HL-60 (cell line): ENCODE data around the gene HOXB6.

ENCODE experiments used
- DNase-seq, 2 experiments: peaks; one replicate each; pipeline ENCODE4 v3.0.0-alpha.2; 2010 to 2020; ENCODE audit warnings: low read depth in 1 of 2, low spot score in 1 of 2
- H3K27ac ChIP-seq: fragments of 250-450 bp; sonication (Bioruptor Pico); replicated peaks from 2 replicates; pipeline ENCODE4 v1.5.1; 2020; ENCODE audit warnings: mild to moderate bottlenecking, moderate library complexity
- H3K27me3 ChIP-seq: fragments of 250-450 bp; sonication (Bioruptor Pico); 2 replicates; pipeline ENCODE4 v1.5.1; 2021; ENCODE audit warnings: mild to moderate bottlenecking, moderate library complexity; ENCODE audit not compliant: insufficient read depth, poor library complexity, severe bottlenecking
- H3K4me3 ChIP-seq: replicated peaks from 2 replicates; pipeline ENCODE4 v1.5.1; 2011; ENCODE audit warnings: mild to moderate bottlenecking, control low read depth, low read length; ENCODE audit not compliant: insufficient read depth
- GABPA ChIP-seq: IDR thresholded peaks from 2 replicates; pipeline ENCODE4 v1.6.1; 2012; ENCODE audit warnings: low read depth
- POLR2AphosphoS5 ChIP-seq: IDR thresholded peaks from 2 replicates; pipeline ENCODE4 v1.6.1; 2012; ENCODE audit warnings: low read depth
- SPI1 ChIP-seq: IDR thresholded peaks from 2 replicates; pipeline ENCODE4 v1.6.1; 2012; ENCODE audit warnings: low read depth, mild to moderate bottlenecking, borderline replicate concordance
- long read RNA-seq: library from polyadenylated mRNA; unstranded; transcript quantifications from one replicate; pipeline ENCODE4 v2.0.0, GENCODE V29; 2020
- TF ChIP-seq, protein P1 (sequence below): IDR thresholded peaks from one replicate; pipeline ENCODE4 v1.5.1; 2011; ENCODE audit warnings: low read length, control low read depth, inconsistent platforms; ENCODE audit not compliant: insufficient read depth
- TF ChIP-seq, protein P2 (sequence below): IDR thresholded peaks from 2 replicates; pipeline ENCODE4 v1.6.1; 2012; ENCODE audit warnings: low read depth; ENCODE audit not compliant: insufficient replicate concordance

Gene HOXB6
- long read RNA-seq, partial matches to known transcripts, result 4 of 4 reads
- long read RNA-seq, other reads (novel, unspliced or antisense), result 0 of 4 reads

DNA sequence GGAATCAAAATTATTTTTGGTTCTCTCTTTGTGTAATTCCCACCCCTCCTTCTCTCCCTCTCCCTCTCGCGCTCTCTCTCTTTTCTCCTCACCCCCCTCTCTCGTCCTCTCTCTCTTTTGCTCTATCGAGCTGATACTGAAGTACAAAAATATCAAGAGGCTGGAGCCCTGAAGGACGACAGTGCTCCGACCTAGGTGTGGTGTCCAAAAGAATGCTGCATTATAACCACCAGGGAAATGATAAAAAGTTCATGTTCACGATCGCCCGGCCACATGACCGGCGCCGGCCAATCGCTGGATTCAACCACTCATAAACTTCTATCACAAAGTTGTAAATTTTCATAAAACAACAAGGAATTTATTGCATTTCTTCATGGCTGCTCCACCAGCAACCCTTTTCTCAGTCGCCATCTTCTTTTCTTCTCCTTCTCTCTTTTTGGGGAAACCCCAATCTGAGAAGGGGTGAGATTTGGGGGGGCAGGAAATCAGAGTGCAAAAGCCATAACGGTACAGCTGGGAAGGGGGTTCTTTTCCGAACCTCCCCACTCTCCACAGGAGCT is at the start of gene HOXB6:
Gene HOXB6 (minus strand): TSS at position 217 of the 560 bp plus-strand sequence. CDS start 6,836 bp downstream, outside the sequence.
- no peak for TF ChIP-seq GABPA
- TF ChIP-seq, protein P1, sequence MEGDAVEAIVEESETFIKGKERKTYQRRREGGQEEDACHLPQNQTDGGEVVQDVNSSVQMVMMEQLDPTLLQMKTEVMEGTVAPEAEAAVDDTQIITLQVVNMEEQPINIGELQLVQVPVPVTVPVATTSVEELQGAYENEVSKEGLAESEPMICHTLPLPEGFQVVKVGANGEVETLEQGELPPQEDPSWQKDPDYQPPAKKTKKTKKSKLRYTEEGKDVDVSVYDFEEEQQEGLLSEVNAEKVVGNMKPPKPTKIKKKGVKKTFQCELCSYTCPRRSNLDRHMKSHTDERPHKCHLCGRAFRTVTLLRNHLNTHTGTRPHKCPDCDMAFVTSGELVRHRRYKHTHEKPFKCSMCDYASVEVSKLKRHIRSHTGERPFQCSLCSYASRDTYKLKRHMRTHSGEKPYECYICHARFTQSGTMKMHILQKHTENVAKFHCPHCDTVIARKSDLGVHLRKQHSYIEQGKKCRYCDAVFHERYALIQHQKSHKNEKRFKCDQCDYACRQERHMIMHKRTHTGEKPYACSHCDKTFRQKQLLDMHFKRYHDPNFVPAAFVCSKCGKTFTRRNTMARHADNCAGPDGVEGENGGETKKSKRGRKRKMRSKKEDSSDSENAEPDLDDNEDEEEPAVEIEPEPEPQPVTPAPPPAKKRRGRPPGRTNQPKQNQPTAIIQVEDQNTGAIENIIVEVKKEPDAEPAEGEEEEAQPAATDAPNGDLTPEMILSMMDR, result no peak
- TF ChIP-seq, protein P2, sequence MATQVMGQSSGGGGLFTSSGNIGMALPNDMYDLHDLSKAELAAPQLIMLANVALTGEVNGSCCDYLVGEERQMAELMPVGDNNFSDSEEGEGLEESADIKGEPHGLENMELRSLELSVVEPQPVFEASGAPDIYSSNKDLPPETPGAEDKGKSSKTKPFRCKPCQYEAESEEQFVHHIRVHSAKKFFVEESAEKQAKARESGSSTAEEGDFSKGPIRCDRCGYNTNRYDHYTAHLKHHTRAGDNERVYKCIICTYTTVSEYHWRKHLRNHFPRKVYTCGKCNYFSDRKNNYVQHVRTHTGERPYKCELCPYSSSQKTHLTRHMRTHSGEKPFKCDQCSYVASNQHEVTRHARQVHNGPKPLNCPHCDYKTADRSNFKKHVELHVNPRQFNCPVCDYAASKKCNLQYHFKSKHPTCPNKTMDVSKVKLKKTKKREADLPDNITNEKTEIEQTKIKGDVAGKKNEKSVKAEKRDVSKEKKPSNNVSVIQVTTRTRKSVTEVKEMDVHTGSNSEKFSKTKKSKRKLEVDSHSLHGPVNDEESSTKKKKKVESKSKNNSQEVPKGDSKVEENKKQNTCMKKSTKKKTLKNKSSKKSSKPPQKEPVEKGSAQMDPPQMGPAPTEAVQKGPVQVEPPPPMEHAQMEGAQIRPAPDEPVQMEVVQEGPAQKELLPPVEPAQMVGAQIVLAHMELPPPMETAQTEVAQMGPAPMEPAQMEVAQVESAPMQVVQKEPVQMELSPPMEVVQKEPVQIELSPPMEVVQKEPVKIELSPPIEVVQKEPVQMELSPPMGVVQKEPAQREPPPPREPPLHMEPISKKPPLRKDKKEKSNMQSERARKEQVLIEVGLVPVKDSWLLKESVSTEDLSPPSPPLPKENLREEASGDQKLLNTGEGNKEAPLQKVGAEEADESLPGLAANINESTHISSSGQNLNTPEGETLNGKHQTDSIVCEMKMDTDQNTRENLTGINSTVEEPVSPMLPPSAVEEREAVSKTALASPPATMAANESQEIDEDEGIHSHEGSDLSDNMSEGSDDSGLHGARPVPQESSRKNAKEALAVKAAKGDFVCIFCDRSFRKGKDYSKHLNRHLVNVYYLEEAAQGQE, result no peak
- no peak for TF ChIP-seq POLR2AphosphoS5
- no peak for TF ChIP-seq SPI1
- Histone ChIP-seq H3K27me3 (peaks cover 69% of the 10 kb centered on the region), H3K4me3 (no peak within 1 kb of the TSS), H3K27ac (no peak within 1 kb of the TSS)
- DNase-seq, result no peak

DNA sequence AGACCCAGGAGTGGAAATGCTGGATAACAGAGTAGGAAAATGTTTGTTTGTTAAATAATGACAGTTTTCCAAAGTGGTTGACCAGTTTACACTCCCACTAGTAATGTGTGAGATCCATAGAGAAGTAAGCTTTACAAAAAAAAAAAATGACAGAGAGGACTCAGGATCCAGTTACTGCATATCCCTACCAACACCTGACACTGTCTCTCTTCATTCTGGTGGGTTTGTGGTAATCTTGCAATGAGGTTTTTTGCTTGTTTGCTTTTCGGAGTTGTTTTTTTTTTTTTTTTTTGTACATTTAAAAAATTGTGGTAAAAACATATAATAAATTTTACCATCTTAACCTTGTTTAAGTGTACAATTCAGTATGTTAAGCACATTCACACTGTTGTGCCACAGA is 45.0 kb upstream of the HOXB6 start:
- Histone ChIP-seq H3K27me3 (peaks cover 41% of the 10 kb centered on the region), H3K4me3 (no peak overlapping the region), H3K27ac (no peak overlapping the region)
- TF ChIP-seq POLR2AphosphoS5 (no peak), SPI1 (no peak), GABPA (no peak)
- TF ChIP-seq, protein P2, result no peak
- TF ChIP-seq, protein P1, result no peak
- no peak for DNase-seq

DNA sequence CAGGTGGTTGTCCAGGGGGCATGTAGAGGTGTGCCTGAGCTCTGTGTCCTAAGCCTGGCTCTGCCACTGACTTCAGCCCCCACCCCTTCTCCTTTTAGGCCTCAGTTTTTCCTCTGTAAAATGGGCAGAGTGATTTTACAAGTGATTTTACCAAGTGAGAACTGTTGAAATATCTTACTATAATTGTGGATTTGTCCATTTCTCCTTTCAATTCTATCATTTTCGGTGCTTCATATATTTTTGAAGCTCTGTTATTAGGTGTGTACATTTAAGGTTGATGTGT is 43.1 kb upstream of the HOXB6 start:
- Histone ChIP-seq H3K27me3 (peaks cover 57% of the 10 kb centered on the region), H3K4me3 (no peak overlapping the region), H3K27ac (no peak overlapping the region)
- TF ChIP-seq POLR2AphosphoS5, result no peak
- TF ChIP-seq, protein P1, result no peak
- DNase-seq, result no peak
